Stimulated activated CD8-positive, alpha-beta memory T cell treated with anti-CD3 and anti-CD28 coated beads, Interleukin-4, amount 100 ng/mL, for 1 hour (primary cell): ENCODE data around the gene GNAZ.

Source experiments
- DNase-seq, 2 donors: peaks; one replicate each; pipeline ENCODE4 v3.0.0-alpha.2; 2020; ENCODE audit warnings: low read depth in 2 of 2, low spot score in 1 of 2

Gene GNAZ

DNA sequence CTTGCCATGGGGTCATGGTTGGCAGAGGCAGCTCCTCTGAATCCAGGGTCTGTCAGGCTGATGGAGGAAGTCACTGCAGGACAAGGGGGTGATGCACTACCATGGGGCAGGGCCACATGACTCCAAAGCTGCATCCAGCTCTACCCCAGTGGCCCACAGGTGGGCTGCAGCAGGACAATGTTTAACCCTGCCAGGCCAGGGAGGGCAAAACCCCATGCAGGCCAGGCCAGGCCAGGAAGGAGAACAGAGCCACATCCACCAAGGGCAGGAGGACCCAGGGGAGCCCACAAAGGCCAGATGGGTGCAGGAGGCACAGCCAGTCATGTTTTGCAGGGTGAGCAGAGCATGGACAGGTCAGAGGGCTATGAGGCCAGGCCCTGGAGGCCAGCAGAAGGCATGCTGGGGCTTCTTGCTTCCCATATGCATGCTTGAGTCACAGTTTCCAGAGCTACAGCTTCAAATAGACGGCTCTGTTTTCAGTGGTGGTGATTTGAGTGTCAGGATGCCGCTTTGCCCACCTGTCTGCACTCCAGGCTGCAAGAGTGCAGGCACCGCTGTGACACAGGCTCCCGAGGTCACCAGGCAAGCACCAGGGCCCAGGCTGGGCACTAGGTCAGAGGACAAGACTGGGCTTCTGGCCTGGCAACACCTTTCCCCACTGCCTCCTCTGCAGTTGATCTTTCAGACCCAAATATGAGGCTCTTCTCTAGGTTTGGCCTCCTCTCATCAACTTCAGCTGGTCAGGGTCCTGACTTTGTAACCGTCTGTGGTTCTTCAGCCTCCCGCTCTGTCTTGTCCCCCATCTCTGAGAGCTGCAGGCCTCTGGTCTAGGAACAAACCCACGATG, 48.6 kb downstream of the GNAZ start:
- DNase-seq = no peak

DNA sequence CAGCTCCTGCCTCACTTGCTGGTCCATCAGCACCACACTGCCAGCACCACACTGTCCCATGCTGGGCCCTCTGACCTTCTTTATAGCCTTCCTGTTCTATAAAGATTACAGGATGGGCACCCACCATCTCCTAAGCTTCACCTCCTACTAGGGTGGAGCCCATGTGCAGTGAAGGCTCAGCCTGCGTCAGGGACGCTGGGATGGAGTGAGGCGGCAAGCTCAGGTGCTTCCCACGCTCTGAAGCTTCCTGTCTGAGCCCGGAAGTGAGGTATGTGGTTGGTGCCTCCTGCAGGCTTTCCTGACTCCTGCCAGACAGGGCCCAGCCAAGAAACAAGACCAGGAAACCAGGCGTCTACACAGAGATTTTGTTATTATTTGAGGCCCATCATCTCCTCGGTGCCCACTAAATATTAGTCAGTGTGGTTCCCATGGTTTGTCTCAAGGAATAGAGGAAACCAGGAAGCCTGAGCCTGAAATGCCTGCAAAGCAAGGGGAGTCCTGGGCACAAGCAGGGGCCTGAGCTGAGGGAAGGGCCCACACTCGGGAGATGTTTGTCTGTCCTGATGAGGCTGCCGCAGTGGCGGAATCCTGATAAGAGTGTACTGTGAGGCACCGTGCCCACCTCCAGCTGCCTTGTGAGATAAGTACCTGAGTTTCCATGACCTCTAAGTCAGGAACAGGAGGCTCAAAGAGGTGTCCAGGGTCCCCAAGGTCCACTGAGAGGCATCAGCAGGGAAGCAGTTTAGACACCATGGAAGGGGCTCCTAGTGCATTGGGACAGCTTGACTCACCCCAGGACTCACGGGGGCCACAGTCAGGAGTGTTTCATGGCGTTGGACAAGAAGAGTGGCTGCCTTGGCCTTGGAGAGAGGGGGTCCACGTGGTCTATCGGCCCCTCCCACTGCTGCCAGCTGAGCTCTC, 49.4 kb downstream of the GNAZ start:
- DNase-seq = no peak

DNA sequence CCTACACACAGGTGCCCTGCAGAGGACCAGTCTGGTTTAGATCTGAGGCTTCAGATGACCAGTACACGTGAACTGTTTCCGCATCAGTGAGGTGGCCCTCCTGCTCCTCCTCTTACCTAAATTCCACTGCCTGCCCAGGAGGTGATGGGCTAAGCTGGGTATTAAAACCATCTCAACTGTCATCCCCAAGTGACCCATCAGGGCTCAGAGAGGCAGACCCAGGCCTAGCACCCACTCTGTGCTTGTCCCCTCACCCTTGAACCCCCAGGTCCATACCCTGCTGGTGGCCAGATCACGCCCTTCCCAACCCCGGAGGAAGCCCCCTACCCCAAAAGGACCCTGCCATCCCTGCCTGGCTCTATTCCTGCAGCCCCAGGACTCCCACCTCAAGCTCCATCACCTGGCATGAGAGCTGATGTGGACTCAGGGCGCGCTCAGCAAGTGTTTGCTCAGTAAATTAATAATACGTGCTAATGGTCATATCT, 50.1 kb downstream of the GNAZ start:
- no peak for DNase-seq

DNA sequence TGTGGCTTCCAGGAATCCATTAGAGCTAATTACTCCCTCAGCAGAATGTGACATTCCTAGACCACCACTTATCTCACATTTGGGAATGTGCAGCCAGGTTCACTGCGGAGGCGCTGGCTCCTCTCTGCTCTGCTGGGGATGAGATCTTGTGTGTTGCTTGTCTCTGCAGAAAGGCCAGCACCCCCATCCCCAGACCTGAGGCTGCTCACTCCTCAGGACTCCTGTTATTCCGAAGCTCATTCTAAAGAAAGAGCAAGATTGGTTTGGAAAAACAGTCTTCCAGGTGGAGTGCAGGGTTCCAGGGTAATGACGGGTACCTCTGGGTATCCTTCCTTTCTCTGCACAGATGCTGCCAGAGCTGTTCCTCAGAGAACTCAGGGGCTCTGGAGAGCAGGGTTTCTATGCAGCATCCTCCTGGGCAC, 50.7 kb downstream of the GNAZ start:
- DNase-seq = no peak

DNA sequence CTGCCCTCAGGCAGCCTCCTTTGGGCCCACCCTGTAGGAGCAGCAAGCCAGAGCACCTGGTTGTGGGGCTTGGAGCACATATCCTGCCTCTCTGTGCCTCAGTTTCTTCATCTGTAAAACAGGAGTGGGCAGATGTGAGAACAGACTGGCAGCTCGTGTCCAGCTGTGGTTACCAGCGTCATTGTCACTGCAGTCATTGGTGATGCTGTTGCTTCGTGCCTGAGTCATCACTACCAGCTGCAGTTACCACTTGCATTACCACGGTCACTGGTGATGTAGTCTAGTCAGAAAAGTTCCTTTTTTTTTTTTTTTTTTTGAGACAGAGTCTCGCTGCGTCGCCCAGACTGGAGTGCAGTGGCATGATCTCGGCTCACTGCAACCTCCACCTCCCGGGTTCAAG, 51.1 kb downstream of the GNAZ start:
- DNase-seq = no peak

DNA sequence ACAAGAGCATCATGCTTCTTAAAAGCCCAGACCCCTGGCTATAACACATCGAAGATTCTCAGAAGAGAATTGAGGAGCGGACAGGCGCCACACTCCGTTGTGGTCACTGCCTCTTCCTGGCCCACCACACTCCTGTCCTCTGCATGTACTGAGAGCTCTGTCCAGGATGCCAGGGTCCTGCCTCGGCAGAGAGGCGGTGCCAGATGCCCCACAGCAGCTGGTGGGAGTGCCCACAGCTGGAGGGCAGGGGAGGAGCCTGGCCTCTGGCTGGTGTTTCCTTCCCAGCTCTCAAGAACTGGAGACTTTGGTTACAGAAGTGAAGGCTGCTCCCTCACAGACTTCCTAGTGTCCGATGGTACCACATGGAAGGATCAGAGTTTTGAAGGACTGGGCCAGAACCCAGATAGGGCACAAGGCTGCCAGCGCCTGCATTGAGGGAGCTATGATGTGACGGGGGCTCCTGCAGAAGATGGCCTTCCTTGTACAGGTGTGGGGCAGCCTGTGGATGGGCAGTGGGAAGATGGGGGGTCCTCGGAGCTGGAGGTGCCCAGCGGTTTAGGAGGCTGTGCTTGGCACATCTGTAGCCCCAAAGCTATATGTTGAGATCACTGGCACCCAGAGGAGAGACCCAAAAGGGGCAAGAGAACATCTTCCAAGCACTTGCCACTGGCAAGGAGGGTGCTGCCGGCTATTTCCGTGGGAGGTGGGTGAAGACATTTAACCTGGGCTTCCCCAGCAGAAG, 52.1 kb downstream of the GNAZ start:
- DNase-seq = no peak

DNA sequence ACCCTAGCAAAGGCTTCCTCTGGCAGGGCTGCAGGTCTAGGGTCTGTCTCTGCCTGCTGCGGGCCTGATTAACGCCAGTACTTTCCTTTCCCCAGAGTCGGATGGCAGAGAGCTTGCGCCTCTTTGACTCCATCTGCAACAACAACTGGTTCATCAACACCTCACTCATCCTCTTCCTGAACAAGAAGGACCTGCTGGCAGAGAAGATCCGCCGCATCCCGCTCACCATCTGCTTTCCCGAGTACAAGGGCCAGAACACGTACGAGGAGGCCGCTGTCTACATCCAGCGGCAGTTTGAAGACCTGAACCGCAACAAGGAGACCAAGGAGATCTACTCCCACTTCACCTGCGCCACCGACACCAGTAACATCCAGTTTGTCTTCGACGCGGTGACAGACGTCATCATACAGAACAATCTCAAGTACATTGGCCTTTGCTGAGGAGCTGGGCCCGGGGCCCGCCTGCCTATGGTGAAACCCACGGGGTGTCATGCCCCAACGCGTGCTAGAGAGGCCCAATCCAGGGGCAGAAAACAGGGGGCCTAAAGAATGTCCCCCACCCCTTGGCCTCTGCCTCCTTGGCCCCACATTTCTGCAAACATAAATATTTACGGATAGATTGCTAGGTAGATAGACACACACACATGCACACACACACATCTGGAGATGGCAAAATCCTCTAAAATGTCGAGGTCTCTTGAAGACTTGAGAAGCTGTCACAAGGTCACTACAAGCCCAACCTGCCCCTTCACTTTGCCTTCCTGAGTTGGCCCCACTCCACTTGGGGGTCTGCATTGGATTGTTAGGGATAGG, 52.9 kb downstream of the GNAZ start:
- DNase-seq = no peak

DNA sequence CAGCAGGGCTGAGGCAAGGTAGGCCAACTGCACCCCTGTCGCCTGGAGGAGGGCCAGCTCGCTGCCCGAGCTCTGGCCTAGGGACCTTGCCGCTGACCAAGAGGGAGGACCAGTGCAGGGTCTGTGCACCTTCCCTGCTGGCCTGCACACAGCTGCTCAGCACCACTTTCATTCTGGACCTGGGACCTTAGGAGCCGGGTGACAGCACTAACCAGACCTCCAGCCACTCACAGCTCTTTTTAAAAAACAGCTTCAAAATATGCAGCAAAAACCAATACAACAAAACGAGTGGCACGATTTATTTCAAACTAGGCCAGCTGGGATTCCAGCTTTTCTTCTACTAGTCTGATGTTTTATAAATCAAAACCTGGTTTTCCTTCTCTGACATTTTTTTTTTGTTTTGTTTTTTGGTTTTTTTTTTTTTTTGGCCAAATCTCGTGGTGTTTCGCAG, 53.5 kb downstream of the GNAZ start:
- DNase-seq = no peak

DNA sequence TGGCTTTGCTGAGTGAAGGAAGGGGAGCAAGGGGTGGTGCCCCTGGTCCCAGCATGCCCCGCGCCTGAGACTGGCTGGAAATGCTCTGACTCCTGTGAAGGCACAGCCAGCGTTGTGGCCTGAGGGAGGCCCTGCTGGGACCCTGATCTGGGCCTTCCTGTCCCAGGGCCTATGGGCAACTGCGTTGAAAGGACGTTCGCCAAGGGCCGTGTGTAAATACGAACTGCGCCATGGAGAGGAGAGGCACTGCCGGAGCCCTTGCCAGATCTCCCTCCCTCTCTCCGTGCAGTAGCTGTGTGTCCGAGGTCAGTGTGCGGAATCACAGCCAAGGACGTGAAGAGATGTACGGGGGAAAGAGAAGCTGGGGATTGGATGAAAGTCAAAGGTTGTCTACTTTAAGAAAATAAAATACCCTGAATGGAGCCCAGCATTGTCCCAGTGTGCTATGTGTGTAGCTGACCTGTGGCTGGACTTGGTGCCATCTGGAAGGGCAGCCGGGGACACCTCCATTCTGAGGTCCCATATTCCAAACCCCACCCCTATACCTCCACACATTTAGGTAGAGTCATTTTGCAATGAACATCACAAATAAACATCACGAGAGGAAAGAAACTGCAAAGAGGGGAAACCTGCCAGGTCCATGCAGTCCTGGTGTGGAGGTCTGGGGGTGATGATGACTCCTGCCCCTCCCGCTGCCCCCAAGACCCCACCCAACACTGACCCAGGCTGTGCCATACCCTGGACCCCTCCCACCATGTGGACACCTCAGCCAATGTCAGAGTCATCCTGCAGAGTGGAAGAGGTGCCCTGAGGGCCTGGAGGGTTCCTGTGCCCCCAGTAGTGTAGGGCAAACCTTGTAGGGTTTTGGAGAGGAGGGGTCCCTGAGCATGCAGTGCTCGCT, 54.5 kb downstream of the GNAZ start:
- no peak for DNase-seq

DNA sequence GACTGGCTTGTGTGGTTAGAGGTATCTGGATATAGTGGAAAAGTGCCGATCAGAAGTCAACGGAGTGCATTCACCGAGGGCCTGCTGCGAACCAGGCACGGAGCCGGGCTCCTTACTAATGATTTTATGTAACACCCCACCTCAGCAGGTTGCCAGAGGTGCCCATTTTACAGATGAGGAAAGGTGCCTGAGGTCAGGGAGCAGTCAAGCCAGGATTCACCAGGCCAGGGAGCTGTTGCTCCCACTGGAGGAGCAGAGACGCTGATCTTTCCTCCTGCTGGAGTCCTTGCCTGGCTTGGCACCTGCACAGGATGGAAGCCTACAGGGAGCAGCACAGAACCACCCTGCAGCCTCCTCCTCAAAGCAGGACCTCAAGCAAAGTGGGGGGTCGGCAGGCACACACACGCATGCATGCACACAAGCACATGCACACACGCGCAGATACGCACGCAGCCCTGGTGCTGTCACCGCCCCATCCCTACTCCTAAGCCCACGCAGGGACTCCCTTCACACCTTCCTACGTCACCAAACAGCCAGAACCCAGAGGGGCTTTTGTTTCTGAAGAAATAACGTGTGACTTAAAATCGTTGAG, 55.3 kb downstream of the GNAZ start:
- DNase-seq = no peak

DNA sequence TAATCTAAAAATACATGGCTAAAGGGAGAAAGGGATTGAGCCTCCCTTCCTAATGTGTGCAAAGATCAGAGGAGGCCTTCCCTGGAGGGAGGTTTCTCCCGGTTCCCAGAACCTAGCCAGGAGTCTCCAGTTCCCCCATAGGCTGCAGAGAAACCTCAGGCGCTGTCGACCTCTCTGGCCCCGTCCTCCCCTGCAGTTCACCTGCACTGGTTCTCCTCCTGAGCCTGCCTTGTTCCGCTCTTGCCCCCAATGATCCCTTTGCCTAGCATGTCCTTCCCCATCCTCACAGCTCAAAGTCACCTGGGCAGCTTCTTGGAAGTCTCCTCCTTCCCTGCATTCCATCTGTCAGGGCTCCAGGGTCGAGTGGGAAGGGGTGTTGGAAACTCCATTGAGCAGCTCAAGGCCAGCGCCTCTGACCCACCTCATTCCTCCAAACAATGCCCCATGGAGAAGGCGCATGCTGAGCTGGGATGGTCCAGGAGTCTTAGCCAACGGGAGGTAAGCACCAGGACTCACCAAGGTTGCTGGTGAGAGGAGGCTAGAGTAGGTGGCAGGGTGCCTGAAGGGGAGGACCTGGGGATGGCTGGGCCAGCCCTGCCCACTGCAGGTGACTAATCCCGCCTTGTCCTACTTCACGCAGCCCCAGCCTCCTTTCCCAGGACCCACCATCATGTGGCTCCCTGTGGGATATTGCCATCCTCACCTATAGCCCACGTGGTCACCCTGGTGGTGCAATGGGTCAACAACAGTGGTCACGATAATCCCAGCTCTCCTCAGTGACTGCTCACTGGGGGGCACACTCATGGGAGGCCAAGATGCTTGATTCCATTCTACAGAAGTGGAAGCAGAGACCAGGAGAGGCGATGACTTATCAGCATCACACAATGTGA, 56.1 kb downstream of the GNAZ start:
- no peak for DNase-seq

DNA sequence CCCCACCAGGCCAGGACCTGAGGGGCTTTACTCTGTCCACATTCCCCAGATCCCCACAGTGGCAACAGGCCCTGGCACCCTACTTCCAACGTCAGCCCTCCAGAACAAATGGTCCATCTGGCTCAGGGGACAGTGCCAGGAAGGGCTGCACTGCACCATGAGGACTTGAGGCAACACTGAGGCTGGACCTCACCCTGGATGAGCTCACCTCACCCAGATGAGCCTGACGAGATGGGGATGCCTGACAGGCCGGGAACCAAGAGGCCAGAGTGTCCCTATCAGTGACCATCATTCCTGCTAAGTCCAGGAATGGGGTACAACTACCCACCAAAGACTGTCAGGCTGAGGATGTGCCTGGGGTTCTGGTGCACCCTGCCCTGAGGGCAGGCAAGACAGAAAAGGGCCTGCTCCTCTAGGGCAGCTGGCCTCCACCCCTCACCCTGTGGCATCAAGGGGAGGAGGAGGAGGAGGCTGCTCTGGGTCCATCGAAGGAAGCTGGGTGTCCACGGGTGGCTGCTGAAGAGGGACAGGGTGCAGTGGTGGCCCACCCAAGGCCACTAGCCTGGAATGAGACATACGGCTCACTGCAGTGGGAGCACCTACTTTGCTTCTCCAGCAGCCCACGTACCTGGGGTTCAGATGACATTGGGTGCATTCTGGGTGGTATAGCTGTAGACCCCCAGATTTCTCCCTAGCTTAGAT, 56.9 kb downstream of the GNAZ start:
- no peak for DNase-seq

DNA sequence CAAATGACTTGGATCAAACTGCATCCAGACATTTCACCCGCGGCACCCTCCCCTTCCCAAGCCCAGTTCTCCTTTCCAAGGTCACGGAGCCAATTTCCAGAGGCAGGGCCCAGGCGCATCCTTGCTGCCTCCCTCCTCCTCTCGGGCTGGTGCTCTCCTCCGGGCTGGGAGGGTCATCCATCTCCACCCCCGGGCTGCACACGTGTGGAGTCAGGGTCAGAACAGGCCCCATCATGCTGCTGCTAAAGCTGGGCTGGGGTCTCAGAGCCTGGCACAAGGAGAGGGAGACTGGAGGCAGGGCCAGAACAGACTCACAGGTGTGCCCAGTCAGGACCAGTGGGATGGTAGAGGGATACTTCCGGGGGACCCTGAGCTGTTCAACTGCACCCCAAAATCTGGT, 57.5 kb downstream of the GNAZ start:
- DNase-seq = no peak

DNA sequence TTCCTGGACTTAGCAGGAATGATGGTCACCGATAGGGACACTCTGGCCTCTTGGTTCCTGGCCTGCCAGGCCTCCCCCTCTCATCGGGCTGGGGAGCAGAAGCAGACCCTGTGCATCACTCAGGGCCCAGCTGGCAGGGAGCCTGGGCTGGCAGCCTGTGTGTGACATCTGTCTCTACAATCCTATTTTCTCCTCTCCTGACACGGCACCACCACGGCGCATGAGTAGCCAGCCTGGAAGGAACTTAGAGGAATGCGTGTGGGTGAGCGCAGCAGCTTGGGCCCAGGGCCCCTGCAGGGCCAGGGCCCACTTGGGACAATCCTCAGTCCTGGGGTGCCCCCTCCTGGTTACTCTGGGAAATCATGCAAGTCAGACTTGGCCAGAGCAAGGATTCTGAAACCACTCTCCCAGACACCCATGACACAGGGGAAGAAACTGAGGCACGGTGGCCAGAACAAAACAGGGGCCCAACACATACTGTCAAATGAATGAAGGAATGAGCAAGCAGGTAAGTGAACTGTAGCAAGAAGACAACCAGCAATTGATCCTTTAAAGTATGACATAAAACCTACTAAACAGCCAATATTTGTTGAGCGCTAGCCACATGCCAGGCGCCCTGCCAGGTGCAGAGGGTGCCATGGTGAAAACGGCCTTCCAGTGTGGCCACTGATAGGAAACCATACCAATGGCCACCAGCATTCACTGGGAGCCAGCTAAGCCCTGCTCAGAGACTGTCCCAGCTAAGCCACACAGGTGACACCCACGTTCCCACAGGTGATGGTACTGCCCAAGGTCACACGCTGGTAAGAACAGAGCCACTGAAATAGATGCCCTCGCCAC, 58.2 kb downstream of the GNAZ start:
- peak; percentile 46 to 58 for DNase-seq

DNA sequence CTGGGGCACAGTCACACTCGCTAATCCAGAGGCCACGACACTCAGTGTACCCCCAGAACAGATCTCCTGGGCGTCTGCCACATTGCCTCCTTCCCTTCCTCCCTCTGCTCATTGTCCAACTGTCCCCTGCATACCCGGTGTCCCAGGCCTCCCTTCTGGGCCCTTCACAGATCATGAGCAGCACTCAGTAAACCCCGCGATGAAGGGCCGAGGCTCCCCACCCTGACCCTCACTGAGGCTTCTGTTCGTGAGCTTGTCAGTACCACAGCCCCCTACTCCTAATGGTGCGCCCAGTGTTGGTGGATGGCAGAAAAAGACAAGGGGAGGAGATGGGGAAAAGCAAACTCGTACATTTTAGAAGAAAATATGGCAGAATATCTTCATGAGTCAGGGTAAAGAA, 58.8 kb downstream of the GNAZ start:
- no peak for DNase-seq

DNA sequence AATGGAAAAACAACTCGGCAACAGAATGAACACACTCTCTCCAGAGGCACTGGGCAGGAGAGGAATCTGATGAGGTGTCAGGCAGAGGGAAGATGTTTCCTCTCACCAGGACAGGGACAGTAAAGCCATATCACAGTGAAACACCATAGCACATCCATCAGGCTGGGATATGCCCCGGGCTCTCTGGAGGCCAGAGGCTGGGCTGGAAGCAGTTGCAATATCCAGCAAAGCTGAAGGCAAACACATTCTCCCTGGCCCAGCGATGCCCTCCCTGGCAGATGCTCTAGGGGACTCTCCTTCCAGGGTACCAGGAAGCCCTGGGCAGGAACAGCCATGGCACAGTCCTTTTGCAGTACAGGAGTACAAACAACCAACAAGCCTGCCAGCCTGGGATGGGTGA, 60.4 kb downstream of the GNAZ start:
- no peak for DNase-seq

DNA sequence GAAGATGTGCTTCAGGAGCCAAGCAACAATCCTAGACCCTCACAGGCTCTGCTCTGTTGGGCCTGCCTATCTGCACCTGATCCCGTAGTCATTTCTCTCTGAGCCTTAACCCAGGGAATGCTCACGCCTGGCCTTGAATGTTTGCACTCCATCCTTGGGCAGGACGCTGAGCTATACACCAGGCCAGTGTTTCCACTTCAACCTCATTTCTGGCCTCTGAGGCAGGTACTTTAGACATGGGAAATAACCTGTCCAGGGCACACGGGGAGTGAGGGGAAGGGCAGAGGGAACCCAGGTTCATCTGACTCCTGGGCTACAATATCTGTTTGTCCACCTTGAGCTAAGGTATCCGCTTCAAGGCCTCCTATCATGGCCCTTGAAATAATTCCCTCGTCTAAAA, 61.6 kb downstream of the GNAZ start:
- no peak for DNase-seq
